ENCODE results near the gene NFXL1.
A peak's percentile ranks its signal among the peaks of the same experiment; 100 is the strongest.

NFXL1 gene

GRCh38 chr4:47862297-47862696 lies 52.1 kb downstream of the NFXL1 start:
- TF ChIP-seq CTCF (IDR thresholded peaks at IDR 0.05; ENCODE audit: low read depth, low read length, missing control alignments) = no peak

GRCh38 chr4:47860305-47860704 lies 54.1 kb downstream of the NFXL1 start:
- no peak overlapping the region for H3K4me3 ChIP-seq (replicated peaks; ENCODE audit: low read depth, low read length)
- DNase-seq (ENCODE audit: extremely low read depth, low read depth) = no peak
- no peak for TF ChIP-seq CTCF (IDR thresholded peaks at IDR 0.05; ENCODE audit: low read depth, low read length, missing control alignments)

More at GRCh38 chr4:47862297-47862696, 52.1 kb downstream of the NFXL1 start:
- H3K4me3 ChIP-seq (replicated peaks; ENCODE audit: low read depth, low read length) = no peak overlapping the region
- no peak for DNase-seq (ENCODE audit: extremely low read depth, low read depth)

GRCh38 chr4:47858006-47858405 lies 56.4 kb downstream of the NFXL1 start:
- TF ChIP-seq CTCF (IDR thresholded peaks at IDR 0.05; ENCODE audit: low read depth, low read length, missing control alignments) = no peak
- no peak overlapping the region for H3K4me3 ChIP-seq (replicated peaks; ENCODE audit: low read depth, low read length)
- DNase-seq (ENCODE audit: extremely low read depth, low read depth) = no peak

- TF ChIP-seq CTCF (IDR thresholded peaks at IDR 0.05; ENCODE audit: low read depth, low read length, missing control alignments) = no peak
- no peak overlapping the region for H3K4me3 ChIP-seq (replicated peaks; ENCODE audit: low read depth, low read length)
- no peak for DNase-seq (ENCODE audit: extremely low read depth, low read depth)
Observed at GRCh38 chr4:47856713-47857112, 57.7 kb downstream of the NFXL1 start.

- TF ChIP-seq CTCF (IDR thresholded peaks at IDR 0.05; ENCODE audit: low read depth, low read length, missing control alignments) = no peak
Observed at GRCh38 chr4:47855350-47855749, 59.0 kb downstream of the NFXL1 start.

GRCh38 chr4:47852136-47852535 lies 62.2 kb downstream of the NFXL1 start:
- peak; percentile 65 for DNase-seq (ENCODE audit: extremely low read depth, low read depth)
- TF ChIP-seq CTCF (IDR thresholded peaks at IDR 0.05; ENCODE audit: low read depth, low read length, missing control alignments) = no peak
- no peak overlapping the region for H3K4me3 ChIP-seq (replicated peaks; ENCODE audit: low read depth, low read length)

More at GRCh38 chr4:47855350-47855749, 59.0 kb downstream of the NFXL1 start:
- DNase-seq (ENCODE audit: extremely low read depth, low read depth) = peak; percentile 89
- no peak overlapping the region for H3K4me3 ChIP-seq (replicated peaks; ENCODE audit: low read depth, low read length)

GRCh38 chr4:47849466-47849865 lies 64.9 kb downstream of the NFXL1 start:
- H3K4me3 ChIP-seq (replicated peaks; ENCODE audit: low read depth, low read length) = no peak overlapping the region

More at GRCh38 chr4:47849466-47849865, 64.9 kb downstream of the NFXL1 start:
- no peak for DNase-seq (ENCODE audit: extremely low read depth, low read depth)
- TF ChIP-seq CTCF (IDR thresholded peaks at IDR 0.05; ENCODE audit: low read depth, low read length, missing control alignments) = no peak
